DND-41 (cell line): ENCODE data around the gene NCS1.

Source experiments
- CTCF ChIP-seq: IDR thresholded peaks from 2 replicates; pipeline ENCODE4 v1.5.1; 2012; ENCODE audit warnings: borderline replicate concordance, low read length, moderate library complexity, mild to moderate bottlenecking; ENCODE audit not compliant: poor library complexity, severe bottlenecking; ENCODE audit errors: extremely low read depth
- EZH2 ChIP-seq: IDR thresholded peaks from 3 replicates; pipeline ENCODE4 v1.6.1; 2012; ENCODE audit warnings: borderline replicate concordance, low read depth, mild to moderate bottlenecking, moderate library complexity, low read length, inconsistent platforms; ENCODE audit not compliant: severe bottlenecking

- TF ChIP-seq CTCF (peak; percentile 29), EZH2 (no peak)
Measured at GRCh38 chr9:130167927-130168326, 4.3 kb upstream of the NCS1 start.
